ENCODE data around the gene CELF2.
"Not testable (repeated sequence)": the region's sequence is repeated elsewhere in the genome, so short reads cannot be mapped to it uniquely, and the experiment has no call there.

The CELF2 gene

GRCh38 chr10:11176746-11177145, 159.1 kb downstream of the CELF2 start:
- no peak for DNase-seq

GRCh38 chr10:11177381-11177780, 159.7 kb downstream of the CELF2 start:
- DNase-seq: no peak

GRCh38 chr10:11177926-11178471, 160.3 kb downstream of the CELF2 start:
- peak in 3 of 14 donors; percentile 19 to 35 (median 19) for DNase-seq

- DNase-seq: peak in 2 of 14 donors; percentile 15 to 23
These were observed 161.2 kb downstream of the CELF2 start for GRCh38 chr10:11178606-11179515.

GRCh38 chr10:11179516-11180105, 161.9 kb downstream of the CELF2 start:
- DNase-seq: no peak

GRCh38 chr10:11180228-11180627, 162.6 kb downstream of the CELF2 start:
- peak in 2 of 14 donors; percentile 36 to 40 for DNase-seq

- DNase-seq: peak in 2 of 14 donors; percentile 18 to 32
These were observed 164.3 kb downstream of the CELF2 start for GRCh38 chr10:11181978-11182377.

GRCh38 chr10:11183015-11183414, 165.3 kb downstream of the CELF2 start:
- DNase-seq: no peak

GRCh38 chr10:11184093-11184492, 166.4 kb downstream of the CELF2 start:
- no peak for DNase-seq

GRCh38 chr10:11185128-11185665, 167.5 kb downstream of the CELF2 start:
- DNase-seq: not testable (repeated sequence)

GRCh38 chr10:11186374-11186773, 168.7 kb downstream of the CELF2 start:
- DNase-seq: no peak

- no peak for DNase-seq
These were observed 172.1 kb downstream of the CELF2 start for GRCh38 chr10:11189582-11190376.

- DNase-seq: no peak
These were observed 173.5 kb downstream of the CELF2 start for GRCh38 chr10:11191190-11191589.

GRCh38 chr10:11191678-11192077, 174.0 kb downstream of the CELF2 start:
- no peak for DNase-seq

GRCh38 chr10:11192304-11193000, 174.8 kb downstream of the CELF2 start:
- peak in 1 of 14 donors; percentile 18 for DNase-seq

- DNase-seq: no peak
These were observed 175.4 kb downstream of the CELF2 start for GRCh38 chr10:11193001-11193551.

GRCh38 chr10:11194859-11195586, 177.4 kb downstream of the CELF2 start:
- DNase-seq: no peak

GRCh38 chr10:11195623-11196022, 178.0 kb downstream of the CELF2 start:
- no peak for DNase-seq

- peak in 1 of 14 donors; percentile 31 for DNase-seq
These were observed 179.6 kb downstream of the CELF2 start for GRCh38 chr10:11197266-11197712.

GRCh38 chr10:11197878-11198277, 180.2 kb downstream of the CELF2 start:
- no peak for DNase-seq

- DNase-seq: no peak
These were observed 184.2 kb downstream of the CELF2 start for GRCh38 chr10:11201911-11202310.
